GM18867 (cell line): ENCODE measurements around the gene ZNF746.

Experiments
- ATAC-seq: cut with Tn5 transposase; IDR thresholded peaks from one replicate; pipeline ENCODE4 v1.9.1; 2021; ENCODE audit warnings: mild to moderate bottlenecking, moderate library complexity; ENCODE audit not compliant: unreplicated experiment

The ZNF746 gene

DNA sequence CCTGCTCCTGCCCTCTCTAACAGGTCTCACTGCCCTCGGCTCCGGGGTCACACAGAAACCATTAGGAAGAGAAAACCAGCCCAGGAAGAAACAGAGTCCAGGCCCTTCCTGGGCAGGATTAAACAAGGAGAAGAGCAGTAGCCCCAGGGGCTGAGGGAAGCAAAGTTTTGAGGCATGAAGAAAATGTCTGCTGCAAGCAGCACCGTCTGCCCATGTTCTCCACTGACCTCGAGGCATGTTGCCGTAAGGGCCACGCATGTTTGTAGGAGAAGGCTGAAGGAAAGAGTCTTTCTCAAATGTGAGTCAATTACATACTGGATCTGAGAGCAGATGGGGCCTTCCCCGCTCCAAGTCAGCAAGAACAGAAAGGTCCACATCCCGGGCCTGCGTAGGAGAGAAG is 4.2 kb downstream of the ZNF746 start:
- no peak for ATAC-seq

GRCh38 chr7:149490083-149490760 is 7.4 kb downstream of the ZNF746 start:
- ATAC-seq, result no peak

GRCh38 chr7:149489391-149490024 is 8.1 kb downstream of the ZNF746 start:
- no peak for ATAC-seq

DNA sequence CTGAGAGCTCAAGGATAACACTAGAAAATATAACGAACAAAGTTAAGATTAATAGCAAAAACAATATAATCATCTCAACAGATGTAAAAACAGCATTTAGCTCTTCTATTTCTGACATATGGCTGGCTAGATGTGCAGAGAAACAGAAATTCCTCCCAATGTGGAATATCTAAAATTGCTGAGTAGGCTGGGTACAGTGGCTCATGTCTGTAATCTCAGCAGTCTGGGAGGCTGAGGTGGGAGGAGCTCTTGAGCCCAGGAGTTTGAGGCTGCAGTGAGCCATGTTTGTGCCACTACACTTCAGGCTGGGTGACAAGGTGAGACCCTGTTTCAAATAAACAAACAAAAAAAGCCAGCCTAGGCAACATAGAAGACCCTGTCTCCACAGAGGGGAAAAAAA is 18.0 kb downstream of the ZNF746 start:
- no peak for ATAC-seq

DNA sequence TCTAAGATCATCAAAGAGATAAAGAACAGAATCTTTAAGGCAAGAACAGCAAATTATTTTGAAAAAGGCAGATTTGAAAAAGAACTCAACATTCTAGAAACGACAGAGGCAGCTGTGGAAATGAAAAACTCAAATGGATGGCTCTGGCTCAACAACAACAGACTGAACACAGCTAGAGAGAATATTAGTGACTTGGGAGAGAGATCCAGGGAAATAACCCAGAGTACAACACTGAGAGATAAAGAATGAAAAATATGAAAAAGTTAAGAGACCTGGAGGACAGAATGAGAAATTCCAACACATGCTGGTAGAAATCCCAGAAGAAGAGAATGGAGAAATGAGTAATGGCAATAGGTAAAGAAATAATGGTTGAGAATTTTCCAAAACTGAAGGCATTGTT is 18.9 kb downstream of the ZNF746 start:
- ATAC-seq, result no peak

GRCh38 chr7:149477494-149478443 is 19.8 kb downstream of the ZNF746 start:
- no peak for ATAC-seq

GRCh38 chr7:149476791-149477190 is 20.8 kb downstream of the ZNF746 start:
- no peak for ATAC-seq

GRCh38 chr7:149475121-149476045 is 22.2 kb downstream of the ZNF746 start:
- no peak for ATAC-seq

DNA sequence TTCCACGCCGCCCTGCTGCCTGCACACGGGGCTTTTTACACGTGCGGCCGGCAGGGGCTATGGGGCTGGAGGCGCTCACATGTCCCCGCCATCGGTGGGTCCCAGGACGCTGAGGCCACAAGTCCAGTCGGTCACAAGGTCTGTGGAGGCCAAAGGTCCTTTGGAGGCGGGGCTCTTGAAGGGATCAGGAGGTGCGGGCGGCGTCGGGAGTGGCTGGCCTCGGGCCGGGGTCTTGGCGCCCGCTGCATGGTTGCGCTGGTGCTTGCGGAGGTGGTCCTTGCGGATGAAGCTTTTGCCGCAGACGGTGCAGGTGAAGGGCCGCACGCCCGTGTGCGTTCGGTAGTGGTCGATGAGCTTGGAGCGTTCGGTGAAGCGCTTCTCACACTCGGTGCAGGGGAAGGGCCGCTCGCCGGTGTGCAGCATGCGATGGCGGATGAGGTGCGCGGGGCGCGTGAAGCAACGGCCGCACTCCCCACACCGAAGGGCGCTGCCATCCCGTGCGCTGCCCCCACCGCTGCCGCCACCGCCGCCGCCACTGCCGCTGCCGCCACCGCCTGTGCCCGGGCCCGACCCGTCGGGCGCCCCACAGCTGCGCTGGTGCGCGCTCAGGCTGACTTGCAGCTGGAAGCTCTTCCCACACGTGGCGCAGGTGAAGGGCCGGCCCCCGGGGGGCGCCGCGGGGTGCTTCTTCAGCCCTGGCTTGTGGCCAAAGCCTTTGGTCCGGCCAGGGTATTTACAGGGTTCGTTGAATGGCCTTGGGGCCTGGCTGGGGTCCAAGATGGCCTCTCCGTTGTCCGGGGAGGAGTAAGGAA is 23.1 kb downstream of the ZNF746 start:
- no peak for ATAC-seq

DNA sequence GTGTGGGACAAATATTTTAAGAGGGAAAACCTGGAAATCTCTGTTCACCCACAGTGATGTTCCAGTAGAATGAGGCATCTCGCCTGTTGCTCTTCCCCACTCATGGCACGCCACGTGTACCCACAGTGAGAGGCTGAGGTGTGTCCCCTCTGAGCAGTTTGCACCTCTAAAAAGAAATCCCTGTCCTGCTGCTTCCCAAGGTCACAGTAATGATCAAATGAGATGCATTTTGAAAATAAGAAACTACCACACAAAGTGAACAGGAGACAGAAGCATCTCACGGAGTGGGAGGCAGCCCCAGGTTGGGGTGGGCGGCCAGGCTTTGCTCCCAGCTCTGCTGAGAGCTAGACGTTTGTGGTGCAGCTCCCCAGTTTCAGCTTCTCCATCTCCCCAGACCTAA is 24.4 kb downstream of the ZNF746 start:
- ATAC-seq, result no peak

GRCh38 chr7:149471289-149471953 is 26.2 kb downstream of the ZNF746 start:
- no peak for ATAC-seq

GRCh38 chr7:149469806-149470205 is 27.8 kb downstream of the ZNF746 start:
- no peak for ATAC-seq

DNA sequence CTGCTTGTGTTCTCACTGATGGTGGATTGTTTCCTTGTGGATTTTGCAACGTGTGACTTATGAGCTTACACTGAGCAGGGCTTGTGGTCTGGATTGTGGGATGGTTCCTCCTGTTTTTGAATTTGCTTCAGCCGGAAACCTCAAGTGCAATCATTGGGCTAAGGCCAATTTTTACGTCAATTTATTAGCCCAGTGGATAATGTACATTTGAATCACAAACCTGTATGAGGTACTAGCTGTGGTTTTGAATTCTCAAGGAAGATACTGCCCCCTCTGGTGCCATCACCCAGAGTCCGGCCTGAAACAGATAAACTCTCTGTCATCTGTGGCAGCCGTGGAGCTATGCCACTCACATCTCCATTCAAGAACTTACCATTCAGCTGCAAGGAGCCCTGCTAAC is 29.4 kb downstream of the ZNF746 start:
- no peak for ATAC-seq

DNA sequence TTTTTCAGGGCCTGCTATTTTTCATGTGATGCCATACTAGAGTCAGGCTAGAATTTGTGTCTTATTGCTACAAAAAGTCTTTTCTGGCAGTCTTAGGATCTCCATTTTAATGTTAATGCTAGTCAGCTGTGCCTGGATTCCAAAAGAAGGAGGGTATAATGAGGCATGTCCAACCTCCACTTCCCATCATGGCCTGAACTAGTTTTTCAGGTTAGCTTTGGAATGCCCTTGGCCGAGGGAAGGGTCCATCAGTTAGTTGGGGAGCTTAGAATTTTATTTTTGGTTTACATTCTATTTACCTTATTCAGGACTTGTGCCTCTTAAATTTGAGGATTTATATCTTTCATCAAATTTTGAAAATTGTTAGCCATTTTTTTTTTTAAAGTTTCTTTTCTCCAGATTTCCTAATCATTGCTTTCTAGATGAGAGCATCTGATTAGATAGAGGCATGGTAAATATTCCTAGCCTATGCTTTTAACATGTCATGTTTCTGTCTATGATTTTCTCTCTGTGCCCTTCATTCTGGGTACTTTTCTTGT is 30.2 kb downstream of the ZNF746 start:
- ATAC-seq, result no peak

- ATAC-seq, result no peak
These were observed 31.2 kb downstream of the ZNF746 start for GRCh38 chr7:149466364-149466763.

DNA sequence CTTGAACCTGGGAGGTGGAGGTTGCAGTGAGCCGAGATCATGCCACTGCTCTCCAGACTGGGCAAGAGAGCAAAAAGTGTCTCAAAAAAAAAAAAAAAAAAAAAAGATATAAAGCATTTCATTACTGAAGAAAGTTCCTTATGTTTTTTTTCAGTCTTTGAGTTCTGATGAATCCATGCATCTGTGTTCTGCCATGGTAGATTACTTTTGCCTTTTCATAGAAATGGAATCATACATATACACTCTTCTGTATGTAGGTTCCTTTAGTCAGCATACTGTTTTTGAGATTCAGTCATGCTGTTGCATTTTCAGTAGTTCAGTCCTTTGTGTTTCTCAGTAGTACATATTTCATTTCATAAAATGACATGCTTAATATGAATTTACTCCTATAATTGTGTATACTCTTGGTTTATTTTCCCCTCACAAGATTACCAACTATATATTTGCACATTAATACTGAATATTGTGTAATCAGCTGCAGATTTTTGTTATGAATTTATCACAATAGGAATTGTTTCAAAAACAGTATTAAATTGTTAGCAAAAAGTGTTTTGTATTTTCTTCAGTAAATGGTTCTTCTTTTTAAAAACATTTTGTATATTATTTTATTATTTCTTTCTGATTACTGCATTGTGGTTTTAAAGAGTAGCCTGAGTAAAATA is 34.0 kb downstream of the ZNF746 start:
- ATAC-seq, result no peak

DNA sequence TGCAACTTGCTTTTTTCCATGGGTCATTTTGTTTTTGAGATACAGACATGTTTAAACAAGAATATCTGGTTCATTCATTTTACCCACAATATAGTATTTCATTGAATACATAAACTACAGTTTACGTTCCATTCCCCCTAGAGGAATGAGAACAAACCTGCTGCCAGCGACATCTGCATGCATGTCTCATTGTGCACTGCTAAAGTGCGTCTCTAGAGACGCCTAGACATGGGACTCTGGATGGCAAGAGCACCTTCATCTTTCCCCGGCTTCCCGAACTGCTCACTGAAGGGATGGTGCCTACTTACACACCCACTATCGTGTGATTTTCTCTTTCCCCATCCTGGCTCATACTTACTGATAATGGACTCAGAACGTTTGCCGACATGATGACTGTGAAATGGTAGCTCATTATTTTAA is 35.5 kb downstream of the ZNF746 start:
- ATAC-seq, result no peak

GRCh38 chr7:149460493-149461277 is 36.9 kb downstream of the ZNF746 start, which contains the start of gene ZNF777:
Gene ZNF777 (minus strand): TSS chr7:149461062. CDS start chr7:149456022, 5,040 bp downstream.
- peak; percentile 97 for ATAC-seq
